HUES48 (cell line): Measurements from ENCODE around the gene ZNF521.

Experiments
- H3K27ac ChIP-seq: one replicate; pipeline ENCODE4 v1.7.0; 2013; ENCODE audit warnings: low read depth, low read length, inconsistent platforms
- H3K27me3 ChIP-seq: 2 replicates; pipeline ENCODE4 v1.6.1; 2013; ENCODE audit warnings: mild to moderate bottlenecking, low read length; ENCODE audit not compliant: control insufficient read depth, insufficient read depth
- H3K36me3 ChIP-seq: 2 replicates; pipeline ENCODE4 v1.6.1; 2013; ENCODE audit warnings: low read length; ENCODE audit not compliant: control insufficient read depth, insufficient read depth
- H3K4me1 ChIP-seq: 2 replicates; pipeline ENCODE4 v1.6.1; 2013; ENCODE audit warnings: mild to moderate bottlenecking, low read length; ENCODE audit not compliant: control insufficient read depth, insufficient read depth
- H3K4me3 ChIP-seq: 2 replicates; pipeline ENCODE4 v1.5.1; 2013; ENCODE audit warnings: mild to moderate bottlenecking, low read depth, low read length
- H3K9ac ChIP-seq: 2 replicates; pipeline ENCODE4 v1.6.1; 2013; ENCODE audit warnings: mild to moderate bottlenecking, low read depth, low read length, moderate library complexity
- H3K9me3 ChIP-seq: 2 replicates; pipeline ENCODE4 v1.6.1; 2013; ENCODE audit warnings: low read length; ENCODE audit not compliant: control insufficient read depth, insufficient read depth

ZNF521 gene

DNA sequence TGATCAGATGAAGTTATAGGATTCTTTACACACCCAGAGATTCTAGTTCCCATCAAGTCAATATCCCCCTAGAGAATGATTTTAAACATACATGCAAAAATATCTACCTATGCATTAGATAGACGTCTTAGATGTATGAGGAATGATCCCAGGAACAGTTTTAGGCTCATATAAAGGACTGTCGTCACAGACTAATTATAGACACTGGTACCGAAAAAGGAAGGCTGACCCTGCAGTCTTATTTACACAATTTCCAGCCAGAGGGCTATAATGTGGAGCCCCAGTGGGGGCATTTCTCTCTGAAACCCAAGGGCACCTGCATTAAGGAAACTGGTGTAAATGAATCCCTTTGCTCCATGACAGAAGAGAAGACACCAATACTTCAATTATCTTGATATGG, 170.4 kb downstream of the ZNF521 start:
- no peaks in the 10 kb centered on the region for H3K4me1 ChIP-seq
- H3K9me3 ChIP-seq = no peaks in the 10 kb centered on the region
- no peaks in the 10 kb centered on the region for H3K27me3 ChIP-seq
- no peak overlapping the region for H3K27ac ChIP-seq
- H3K9ac ChIP-seq = no peak overlapping the region
- H3K4me3 ChIP-seq = no peak overlapping the region
- H3K36me3 ChIP-seq = no peaks in the 10 kb centered on the region

DNA sequence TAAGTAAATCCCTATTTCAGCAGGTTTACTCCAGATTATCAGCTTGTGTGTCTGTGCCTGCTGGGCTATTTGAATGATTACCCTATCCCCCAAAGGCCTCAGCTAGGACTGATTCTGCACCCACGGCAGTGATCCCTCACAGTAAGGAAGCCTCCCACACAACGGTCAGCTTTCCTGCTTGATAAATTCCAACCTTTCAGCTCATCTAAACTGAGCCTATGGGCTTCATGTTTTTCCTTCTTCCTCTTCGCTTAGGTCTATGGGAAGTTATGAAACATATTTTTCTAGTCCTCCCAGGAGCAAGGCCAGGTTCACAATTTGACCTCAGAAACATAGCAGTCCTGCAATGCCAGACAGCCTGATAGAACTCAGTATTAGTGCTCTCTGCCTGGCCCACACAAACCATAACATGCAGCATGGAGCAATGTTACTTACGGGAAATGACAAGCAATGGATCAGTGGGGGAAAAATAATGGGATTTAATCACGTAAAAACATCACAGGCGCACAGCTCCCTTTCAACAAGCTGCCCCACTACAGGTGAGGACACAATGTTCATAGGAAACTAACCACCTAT, 170.9 kb downstream of the ZNF521 start:
- H3K36me3 ChIP-seq = no peaks in the 10 kb centered on the region
- H3K4me3 ChIP-seq = no peak overlapping the region
- no peaks in the 10 kb centered on the region for H3K27me3 ChIP-seq
- H3K4me1 ChIP-seq = no peaks in the 10 kb centered on the region
- no peak overlapping the region for H3K9ac ChIP-seq
- H3K27ac ChIP-seq = no peak overlapping the region
- no peaks in the 10 kb centered on the region for H3K9me3 ChIP-seq

DNA sequence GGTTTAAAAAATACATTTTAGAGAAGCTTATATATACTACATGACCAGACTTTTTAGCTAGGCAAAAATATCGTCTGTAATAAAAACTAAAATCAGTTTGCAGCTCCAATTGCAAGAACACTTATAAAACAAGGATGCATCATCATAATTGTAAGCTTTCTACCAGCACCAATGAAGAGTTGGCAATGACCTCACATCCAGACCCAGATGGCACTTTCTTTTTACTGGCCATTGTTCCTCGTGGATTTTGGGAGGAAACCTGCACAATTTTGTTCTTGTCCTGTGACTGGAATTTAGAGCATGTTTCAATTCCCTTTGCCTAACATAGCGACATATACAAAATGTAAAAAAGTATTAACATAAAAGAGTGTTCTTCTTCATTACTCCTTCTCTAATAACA, 174.3 kb downstream of the ZNF521 start:
- H3K27me3 ChIP-seq = no peaks in the 10 kb centered on the region
- H3K4me3 ChIP-seq = no peak overlapping the region
- no peak overlapping the region for H3K27ac ChIP-seq
- H3K9ac ChIP-seq = no peak overlapping the region
- H3K36me3 ChIP-seq = no peaks in the 10 kb centered on the region
- H3K4me1 ChIP-seq = peaks cover 8% of the 10 kb centered on the region; the same call in 1 of the 2 replicates
- H3K9me3 ChIP-seq = no peaks in the 10 kb centered on the region

DNA sequence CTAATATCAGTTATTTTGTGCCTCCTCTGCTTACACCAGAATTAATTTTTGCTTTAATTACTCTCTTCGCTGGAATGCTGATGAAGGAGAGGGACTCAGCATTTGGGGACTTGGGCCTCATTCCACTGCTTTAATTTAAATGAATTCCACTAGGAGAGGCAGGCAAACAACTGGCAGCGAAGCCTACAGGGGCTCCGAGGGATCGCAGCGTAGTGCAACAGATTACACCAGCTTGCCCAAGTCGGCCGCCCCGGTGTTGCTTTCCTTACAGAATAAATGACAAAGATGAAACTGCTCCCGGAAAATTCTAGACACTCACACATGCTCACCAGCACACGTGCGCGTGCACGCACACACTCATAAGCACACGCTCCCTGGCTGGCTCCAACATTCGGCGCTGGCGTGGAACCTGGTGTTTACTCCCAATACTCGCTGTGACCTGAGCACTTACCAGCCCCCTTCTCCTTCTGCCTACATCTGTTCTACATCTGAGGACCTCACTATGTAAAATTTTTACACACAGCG, 175.4 kb downstream of the ZNF521 start:
- Histone ChIP-seq H3K27me3 (no peaks in the 10 kb centered on the region), H3K36me3 (no peaks in the 10 kb centered on the region), H3K4me3 (no peak overlapping the region), H3K4me1 (peaks cover 8% of the 10 kb centered on the region; the same call in 1 of the 2 replicates), H3K9ac (no peak overlapping the region), H3K9me3 (no peaks in the 10 kb centered on the region), H3K27ac (no peak overlapping the region)

DNA sequence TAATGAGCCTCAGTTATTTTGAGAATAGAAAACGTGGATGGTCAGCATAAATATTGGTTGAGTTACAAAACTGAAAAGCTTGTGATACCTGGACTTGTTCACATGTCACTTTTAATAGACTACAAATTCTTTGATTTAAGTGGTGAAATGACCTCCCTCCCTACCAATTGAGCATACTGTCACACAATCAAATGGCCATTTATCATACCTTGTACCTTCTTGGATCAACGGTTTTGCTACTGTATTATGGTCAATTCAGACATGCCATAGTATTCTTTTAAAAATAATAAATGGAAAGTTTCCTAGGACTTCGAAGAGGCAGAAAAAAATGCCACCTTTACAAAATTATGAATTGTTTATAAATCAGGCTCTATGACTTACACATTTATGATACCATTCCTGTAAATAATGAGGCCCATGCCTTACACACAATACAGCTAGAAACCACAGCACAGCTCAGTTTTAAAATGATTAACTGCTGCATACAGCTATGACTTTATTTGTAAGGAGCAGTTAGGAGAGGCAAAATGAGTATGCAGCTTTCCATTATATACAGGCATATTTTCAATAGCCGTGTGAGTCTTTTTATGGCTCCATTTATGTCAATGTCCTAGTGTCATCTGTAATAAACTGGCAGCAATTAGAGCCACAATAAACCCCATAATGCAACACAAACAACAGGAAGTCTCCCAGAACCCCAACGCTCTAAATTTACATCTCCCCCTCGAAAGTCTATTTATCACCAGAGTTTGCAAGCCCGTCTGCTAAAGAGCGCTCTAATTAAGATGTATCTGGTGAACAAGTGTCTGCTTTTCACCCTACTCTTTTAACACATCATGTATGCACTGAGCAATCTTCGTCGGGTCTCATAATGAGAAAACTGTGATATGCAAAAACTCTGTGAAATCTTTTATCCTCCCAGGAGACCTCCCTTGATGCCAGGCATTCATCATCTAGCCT, 176.1 kb downstream of the ZNF521 start:
- Histone ChIP-seq H3K4me3 (no peak overlapping the region), H3K9ac (no peak overlapping the region), H3K4me1 (peaks cover 8% of the 10 kb centered on the region; the same call in 1 of the 2 replicates), H3K36me3 (no peaks in the 10 kb centered on the region), H3K27ac (no peak overlapping the region), H3K27me3 (no peaks in the 10 kb centered on the region), H3K9me3 (no peaks in the 10 kb centered on the region)

DNA sequence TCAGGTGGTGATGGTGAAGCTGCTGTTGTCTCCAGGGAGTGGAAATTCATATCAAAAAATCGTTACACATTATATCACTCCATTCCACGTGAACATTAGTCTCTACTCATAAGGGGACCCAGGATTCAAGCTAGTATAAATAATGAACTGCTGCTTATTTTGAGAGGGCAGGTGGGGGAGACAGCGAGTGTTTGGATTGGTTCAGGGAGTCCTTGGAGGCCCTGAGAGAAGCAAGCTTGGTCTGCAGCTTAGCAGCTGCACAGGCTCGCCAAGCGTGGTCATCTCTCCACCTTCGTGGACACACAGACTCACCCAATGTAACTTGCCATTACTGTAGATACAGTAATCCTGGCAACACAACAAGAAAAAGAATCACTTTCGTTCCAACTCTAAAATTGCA, 177.6 kb downstream of the ZNF521 start:
- H3K27me3 ChIP-seq = no peaks in the 10 kb centered on the region
- H3K36me3 ChIP-seq = no peaks in the 10 kb centered on the region
- no peak overlapping the region for H3K9ac ChIP-seq
- no peak overlapping the region for H3K4me3 ChIP-seq
- H3K9me3 ChIP-seq = no peaks in the 10 kb centered on the region
- H3K4me1 ChIP-seq = peaks cover 8% of the 10 kb centered on the region; the same call in 1 of the 2 replicates
- H3K27ac ChIP-seq = no peak overlapping the region

DNA sequence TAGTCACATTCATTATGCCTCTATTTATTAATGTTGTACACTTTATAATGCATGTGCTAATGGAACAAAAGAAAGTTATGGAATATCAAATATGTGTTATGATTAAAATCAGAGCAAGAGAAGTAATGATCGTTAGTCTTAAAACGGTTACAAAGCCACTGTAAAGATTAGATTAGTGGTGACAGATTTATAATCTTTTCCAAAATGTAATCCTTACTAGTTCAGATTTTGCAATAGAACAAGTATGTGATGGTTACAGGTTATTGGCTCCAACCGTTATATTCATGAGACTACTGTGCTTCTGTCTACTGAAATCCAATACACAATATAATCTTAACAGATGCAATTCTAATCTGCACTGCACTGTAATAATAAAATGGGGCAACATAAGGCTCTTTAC, 180.6 kb downstream of the ZNF521 start:
- Histone ChIP-seq H3K4me1 (peaks cover 16% of the 10 kb centered on the region), H3K27me3 (no peaks in the 10 kb centered on the region), H3K9me3 (no peaks in the 10 kb centered on the region), H3K9ac (no peak overlapping the region), H3K36me3 (no peaks in the 10 kb centered on the region), H3K27ac (no peak overlapping the region), H3K4me3 (no peak overlapping the region)

DNA sequence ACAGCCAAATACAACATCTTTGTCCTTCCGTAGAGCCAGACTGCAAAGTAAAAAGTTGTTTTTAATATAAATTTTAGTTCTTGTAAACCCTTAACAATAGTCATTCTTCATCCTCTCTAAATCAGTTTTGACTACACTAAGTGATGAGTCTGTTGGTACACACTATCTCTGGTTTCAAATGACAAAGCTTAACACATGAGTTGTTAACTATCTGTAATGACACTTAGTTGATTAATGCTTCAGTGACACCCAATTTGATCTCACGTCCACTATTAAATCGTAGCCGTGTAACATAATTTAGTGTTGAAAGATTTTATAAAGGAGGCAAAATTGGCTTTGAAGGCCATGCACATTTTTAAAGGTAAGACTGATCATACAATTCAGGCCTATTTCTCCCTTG, 181.6 kb downstream of the ZNF521 start:
- Histone ChIP-seq H3K27ac (no peak overlapping the region), H3K4me3 (no peak overlapping the region), H3K27me3 (no peaks in the 10 kb centered on the region), H3K4me1 (peaks cover 16% of the 10 kb centered on the region), H3K9me3 (no peaks in the 10 kb centered on the region), H3K36me3 (no peaks in the 10 kb centered on the region), H3K9ac (no peak overlapping the region)

DNA sequence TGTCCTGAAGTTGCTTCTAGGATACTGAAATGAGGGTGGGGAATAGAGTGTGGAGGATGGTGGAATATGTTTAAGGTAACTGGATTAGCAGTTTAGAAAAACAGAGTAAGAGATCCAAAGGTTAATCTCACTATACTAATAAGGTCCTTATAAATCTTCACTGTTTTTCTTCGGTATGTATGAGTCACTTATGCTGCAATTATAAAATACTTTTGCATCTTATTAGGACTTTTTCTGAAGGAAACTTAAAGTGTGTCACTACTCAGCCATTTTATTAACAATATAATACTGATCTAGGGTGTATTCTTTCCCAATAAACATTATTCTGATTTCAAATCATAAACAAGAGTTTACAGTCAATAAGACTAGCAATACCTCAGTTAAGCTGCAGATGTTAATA, 182.3 kb downstream of the ZNF521 start:
- no peak overlapping the region for H3K4me3 ChIP-seq
- H3K36me3 ChIP-seq = no peaks in the 10 kb centered on the region
- H3K4me1 ChIP-seq = peaks cover 12% of the 10 kb centered on the region
- no peak overlapping the region for H3K27ac ChIP-seq
- no peaks in the 10 kb centered on the region for H3K9me3 ChIP-seq
- no peaks in the 10 kb centered on the region for H3K27me3 ChIP-seq
- no peak overlapping the region for H3K9ac ChIP-seq

DNA sequence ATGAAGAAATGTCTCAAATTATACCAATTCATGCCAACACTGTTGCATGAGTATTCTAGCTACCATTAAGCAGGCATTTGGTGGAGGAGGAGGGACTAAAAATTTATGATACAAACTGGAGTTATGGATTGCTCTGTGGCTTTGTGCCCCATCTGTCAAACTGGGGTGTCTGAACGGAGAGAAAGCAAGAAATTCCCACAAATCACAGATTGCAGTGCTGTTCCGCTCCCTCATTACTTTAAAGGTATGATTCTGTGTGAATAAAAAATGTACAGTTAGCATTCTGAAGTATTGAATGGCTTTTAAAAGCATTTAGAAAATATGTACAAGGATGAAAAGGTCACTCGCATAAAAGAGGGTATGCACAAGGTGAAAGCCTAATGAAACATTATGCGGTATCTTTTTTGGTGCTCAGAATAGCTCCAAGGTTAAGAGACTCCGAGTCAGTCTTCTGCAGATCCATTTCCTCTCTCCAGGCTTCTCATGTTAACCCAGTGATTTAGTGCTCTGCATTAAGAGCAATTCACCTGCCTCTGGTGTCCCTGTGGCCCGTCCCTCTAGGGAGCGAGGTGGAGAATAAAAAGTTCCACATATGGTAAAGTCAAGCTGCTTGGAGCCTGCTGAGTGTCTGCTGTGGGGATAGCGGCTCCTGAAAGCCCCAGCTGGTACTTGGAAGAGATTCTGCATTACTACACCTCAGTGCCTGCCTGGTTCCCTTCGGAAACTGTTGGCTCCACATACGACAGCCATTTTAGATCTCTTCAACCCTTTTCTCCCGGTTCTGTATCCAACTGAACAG, 184.2 kb downstream of the ZNF521 start:
- no peak overlapping the region for H3K4me3 ChIP-seq
- H3K4me1 ChIP-seq = peaks cover 9% of the 10 kb centered on the region
- no peaks in the 10 kb centered on the region for H3K9me3 ChIP-seq
- H3K9ac ChIP-seq = no peak overlapping the region
- H3K27ac ChIP-seq = no peak overlapping the region
- no peaks in the 10 kb centered on the region for H3K36me3 ChIP-seq
- H3K27me3 ChIP-seq = no peaks in the 10 kb centered on the region
